HTERT RPE-1 (cell line): ENCODE data around the gene OSTF1.

Experiments used
- in situ Hi-C: fragments of 300-500 bp; cut with MboI; formaldehyde crosslinking; loops from 4 replicates; pipeline ENCODE4 v1.14.3; 2020; ENCODE audit warnings: low sequenced_read_pairs

OSTF1 gene

GRCh38 chr9:75117564-75117963 is 29.2 kb downstream of the OSTF1 start:
- in situ Hi-C loops, result no loop called here

- in situ Hi-C loops, result no loop called here
Measured at GRCh38 chr9:75120686-75121085, 32.4 kb downstream of the OSTF1 start.

GRCh38 chr9:75121914-75122558 is 33.7 kb downstream of the OSTF1 start:
- in situ Hi-C loops, result no loop called here

GRCh38 chr9:75123696-75124095 is 35.4 kb downstream of the OSTF1 start:
- in situ Hi-C loops, result no loop called here

GRCh38 chr9:75128535-75128934 is 40.2 kb downstream of the OSTF1 start:
- in situ Hi-C loops, result no loop called here

- in situ Hi-C loops, result no loop called here
Measured at GRCh38 chr9:75130172-75130571, 41.9 kb downstream of the OSTF1 start.

GRCh38 chr9:75130621-75131230 is 42.4 kb downstream of the OSTF1 start:
- in situ Hi-C loops, result no loop called here

- in situ Hi-C loops, result no loop called here
Measured at GRCh38 chr9:75131700-75132099, 43.4 kb downstream of the OSTF1 start.

GRCh38 chr9:75132244-75132643 is 43.9 kb downstream of the OSTF1 start:
- in situ Hi-C loops, result no loop called here

GRCh38 chr9:75133396-75133795 is 45.1 kb downstream of the OSTF1 start:
- in situ Hi-C loops, result no loop called here

GRCh38 chr9:75134495-75134894 is 46.2 kb downstream of the OSTF1 start:
- in situ Hi-C loops, result no loop called here

- in situ Hi-C loops, result no loop called here
Measured at GRCh38 chr9:75138260-75139040, 50.1 kb downstream of the OSTF1 start.

GRCh38 chr9:75139201-75139600 is 50.9 kb downstream of the OSTF1 start:
- in situ Hi-C loops, result no loop called here

GRCh38 chr9:75140261-75140660 is 51.9 kb downstream of the OSTF1 start:
- in situ Hi-C loops, result no loop called here

- in situ Hi-C loops, result no loop called here
Measured at GRCh38 chr9:75142202-75142601, 53.9 kb downstream of the OSTF1 start.

GRCh38 chr9:75146229-75146628 is 57.9 kb downstream of the OSTF1 start:
- in situ Hi-C loops, result no loop called here

- in situ Hi-C loops, result no loop called here
Measured at GRCh38 chr9:75147638-75148037, 59.3 kb downstream of the OSTF1 start.

GRCh38 chr9:75148561-75148960 is 60.2 kb downstream of the OSTF1 start:
- in situ Hi-C loops, result no loop called here

GRCh38 chr9:75149841-75150241 is 61.5 kb downstream of the OSTF1 start:
- in situ Hi-C loops, result no loop called here

GRCh38 chr9:75150512-75150911 is 62.2 kb downstream of the OSTF1 start:
- in situ Hi-C loops, result no loop called here

GRCh38 chr9:75152416-75152815 is 64.1 kb downstream of the OSTF1 start:
- in situ Hi-C loops, result no loop called here

GRCh38 chr9:75156858-75157257 is 68.5 kb downstream of the OSTF1 start:
- in situ Hi-C loops, result no loop called here
